CD4-positive, alpha-beta T cell treated with Interleukin-12 subunit alpha and Interleukin-12 subunit beta, for 1 hour (primary cell): ENCODE measurements around the gene PALMD.

ENCODE experiments used
- DNase-seq: peaks from one replicate; pipeline ENCODE4 v3.0.0-alpha.2; 2020

Gene PALMD

DNA sequence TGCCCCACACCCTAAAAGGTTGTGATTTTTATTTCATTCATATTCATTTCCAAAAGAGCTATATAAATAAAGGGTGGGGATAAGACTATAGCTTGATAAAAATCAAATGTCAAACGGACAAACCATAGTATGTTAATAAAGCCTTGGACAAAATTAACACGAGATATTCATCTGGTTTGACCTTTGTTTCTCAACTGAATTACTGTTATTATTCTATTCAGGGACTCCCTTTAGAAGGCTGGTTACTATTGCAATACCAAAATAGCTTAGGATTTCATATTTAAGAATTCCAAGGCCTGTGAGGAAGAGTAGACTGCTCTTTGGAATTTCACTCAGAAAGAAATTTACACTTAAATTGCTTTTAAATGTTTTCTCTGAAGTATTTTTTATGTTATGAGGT is 10.2 kb upstream of the PALMD start:
- DNase-seq = no peak

DNA sequence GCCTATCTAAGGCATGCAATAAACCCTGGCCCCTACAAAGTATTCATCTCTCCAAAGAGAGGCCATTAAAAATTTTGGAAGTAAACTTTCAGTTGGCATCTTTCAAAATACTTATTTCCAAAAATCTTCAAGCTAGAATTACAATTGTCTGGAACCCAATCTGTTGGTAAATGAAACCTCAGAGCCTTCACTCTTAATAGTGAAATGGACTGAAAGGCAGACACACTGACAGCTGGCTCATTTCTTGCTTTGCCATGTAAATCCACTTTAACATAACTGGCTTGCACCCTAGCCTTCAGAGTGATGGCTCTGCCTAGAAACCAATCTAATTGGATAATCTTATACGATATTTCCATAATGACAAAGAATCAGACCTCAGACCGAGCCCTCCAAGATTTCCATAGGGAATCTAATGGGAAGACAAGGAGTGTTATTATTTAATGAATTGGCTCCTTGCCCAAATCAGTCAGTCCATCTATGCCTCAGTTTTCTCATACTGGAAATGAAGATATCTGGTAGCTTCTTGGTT is 9.2 kb upstream of the PALMD start:
- DNase-seq = no peak

DNA sequence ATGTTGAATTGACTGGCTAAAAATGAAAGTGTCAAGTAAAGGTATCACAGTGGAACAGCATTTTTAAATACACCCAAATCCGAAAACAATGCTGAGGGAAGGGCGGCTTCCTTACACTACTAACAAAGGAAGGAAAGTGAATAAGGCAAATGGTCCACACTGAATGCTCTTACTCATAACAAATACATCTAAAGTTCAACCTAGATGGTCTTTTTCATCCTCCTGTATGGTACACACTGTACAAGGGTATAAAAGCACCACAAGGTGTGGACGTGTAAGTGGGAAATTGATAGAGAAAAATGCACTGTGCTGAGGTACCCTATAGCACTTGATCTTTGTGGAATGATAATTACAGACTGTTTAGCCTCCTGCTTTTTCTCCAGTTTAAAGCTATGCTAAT is 7.1 kb upstream of the PALMD start:
- DNase-seq = no peak

DNA sequence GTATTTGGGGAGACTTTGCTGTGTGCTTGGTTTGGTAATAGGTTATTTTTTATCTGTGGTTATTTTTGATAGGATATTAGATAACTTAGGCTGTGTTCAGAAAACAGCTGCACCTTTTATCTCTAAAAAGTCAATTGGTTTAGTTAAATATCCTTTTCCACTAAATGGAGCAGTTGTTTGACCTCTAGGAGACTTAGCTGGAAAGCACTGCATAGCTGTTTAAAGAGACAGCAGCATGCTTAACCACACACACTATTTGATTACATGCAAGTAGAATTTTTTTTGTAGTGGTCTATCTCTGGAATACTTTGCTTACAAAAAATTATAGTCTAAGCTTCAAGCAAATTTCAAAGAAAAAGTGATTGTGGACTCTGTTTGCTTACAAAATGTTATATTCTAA is 6.5 kb upstream of the PALMD start:
- no peak for DNase-seq

DNA sequence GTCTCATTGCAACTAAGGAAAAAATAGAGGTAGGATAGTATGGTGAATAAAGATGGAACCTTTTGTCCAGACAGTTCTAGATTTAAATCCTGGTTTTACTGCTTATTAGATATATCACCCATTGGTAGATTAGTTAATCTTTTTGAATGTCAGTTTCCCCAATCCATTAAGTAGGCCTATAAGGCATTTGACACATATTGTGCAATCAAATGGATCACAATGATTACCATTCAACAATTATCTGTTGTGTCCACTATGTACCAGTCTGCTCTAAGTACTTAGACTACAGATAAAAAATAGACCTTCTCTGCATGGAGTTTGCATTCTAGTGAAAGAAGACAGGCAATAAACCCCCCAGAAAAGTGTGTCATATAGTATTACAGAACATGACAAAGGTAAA is 6.0 kb upstream of the PALMD start:
- no peak for DNase-seq

DNA sequence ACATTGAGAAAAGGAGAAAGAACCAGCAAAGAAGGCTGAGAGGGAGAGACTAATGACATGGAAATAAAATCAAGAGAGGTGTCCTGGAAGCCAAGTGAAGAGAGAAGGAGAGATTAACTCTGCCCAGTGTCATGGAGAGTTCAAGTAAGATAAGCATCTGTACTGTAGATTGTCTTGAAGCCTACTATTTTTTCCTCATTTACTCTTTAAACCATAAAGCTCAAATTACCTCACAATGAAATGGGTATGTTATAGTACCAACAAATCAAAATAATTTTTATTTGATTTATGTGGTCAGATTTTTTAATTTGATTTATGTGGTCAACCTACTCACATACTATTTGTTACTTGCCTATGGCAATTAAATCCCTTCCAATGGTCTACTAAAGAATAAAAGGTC is 5.2 kb upstream of the PALMD start:
- DNase-seq = no peak

DNA sequence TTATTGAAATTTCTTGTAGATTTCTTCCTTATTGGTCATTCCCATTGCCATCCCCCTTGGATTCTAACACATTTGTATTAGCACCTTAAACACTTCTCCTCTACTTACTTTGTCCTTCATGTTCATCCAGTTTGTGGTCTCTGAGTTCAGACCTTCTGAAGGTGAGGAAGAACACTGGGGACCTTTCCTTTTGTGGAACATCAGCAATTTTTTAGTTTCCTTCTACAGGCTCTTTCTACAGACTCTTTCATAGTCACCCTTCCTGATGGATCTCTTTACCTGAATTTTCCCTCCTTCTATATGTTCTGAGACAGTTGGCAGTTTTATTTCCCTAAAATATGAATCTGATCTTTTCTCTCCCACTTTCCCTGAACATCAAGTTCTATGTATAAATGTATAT is 4.4 kb upstream of the PALMD start:
- DNase-seq = no peak

DNA sequence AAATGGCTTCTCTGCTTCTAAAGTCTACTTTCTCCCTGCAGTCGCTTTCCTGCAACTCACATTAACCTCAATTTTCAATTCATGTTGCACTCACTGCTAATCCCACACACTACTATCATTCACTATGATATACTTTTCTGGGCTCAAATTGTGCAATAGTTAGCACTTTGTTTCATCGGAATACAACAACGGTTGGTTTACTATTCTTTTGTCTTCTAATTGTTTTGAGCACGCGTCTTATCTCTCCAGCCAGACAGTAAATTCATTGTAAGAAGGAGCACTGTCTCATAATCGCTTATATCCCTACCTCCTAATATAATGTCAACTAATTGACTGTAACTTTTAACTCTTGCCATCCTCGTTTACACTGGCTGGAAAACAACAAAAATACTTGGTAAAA is 3.9 kb upstream of the PALMD start:
- DNase-seq = no peak

DNA sequence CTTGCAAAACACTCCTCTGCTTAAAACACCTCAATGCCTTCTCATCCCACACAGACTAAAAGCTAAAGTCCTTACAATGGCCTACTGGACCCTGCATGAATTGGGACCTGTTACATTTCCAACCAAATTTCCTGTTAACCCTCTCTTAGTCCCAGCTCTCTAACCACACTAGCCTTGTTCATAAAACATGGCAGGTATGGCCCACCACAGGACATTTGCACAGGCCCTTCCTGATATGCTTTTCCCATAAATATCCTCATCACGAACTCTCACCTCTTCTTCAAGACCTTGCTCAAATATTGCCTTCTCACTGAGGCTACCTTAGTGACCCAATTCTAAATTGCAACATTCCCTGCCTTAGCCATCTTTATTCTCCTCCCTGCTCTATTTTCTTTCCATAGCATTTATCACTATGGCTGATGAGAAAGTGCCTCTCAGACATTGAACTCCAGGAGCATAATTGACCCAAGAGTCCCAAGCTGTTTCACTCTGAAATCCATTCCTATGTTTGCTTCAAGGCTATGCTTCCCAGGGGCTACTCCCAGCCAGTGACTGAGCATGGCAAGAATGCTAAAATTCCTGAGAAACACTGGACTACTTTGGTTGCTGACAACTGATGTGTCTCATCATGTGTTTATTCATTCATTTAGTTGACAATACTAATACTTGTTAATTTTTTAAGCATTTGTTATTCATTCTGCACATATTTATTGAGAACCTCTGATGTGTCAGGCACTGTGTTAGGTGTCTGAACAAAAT is 2.7 kb upstream of the PALMD start:
- DNase-seq = no peak

DNA sequence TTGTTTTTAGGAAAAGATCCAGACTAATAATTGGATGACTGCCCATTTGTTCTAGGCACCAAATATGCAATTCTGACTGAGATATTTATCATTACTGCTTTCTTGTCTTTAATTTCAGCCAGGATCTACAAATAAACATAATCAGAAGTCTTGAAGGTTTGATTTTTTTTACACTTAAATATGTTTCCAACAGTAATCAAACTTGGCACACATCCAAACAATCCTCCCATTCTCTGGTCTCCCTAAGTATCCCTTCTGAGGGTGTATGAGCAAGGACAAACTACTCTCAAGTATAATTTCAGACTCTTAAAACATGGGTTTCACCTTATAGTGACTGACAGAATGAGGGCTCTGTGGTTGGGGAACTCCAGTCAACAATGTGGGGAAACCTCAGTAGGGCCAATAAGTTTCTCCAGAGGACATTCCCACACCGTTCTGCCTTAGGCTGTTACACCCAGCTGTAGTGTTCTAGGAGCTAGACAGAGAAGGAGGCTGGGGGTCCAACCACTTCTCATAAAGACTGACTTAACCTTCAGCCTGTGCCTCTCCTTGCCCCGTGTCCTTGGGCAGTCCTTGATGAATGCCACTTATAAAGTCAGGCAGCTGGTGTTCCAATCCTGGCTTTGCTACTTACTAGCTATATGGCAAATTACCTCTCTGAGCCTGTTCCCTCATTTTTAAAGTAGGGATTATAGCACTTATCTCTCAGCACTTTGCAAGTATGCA is 1.5 kb upstream of the PALMD start:
- no peak for DNase-seq

DNA sequence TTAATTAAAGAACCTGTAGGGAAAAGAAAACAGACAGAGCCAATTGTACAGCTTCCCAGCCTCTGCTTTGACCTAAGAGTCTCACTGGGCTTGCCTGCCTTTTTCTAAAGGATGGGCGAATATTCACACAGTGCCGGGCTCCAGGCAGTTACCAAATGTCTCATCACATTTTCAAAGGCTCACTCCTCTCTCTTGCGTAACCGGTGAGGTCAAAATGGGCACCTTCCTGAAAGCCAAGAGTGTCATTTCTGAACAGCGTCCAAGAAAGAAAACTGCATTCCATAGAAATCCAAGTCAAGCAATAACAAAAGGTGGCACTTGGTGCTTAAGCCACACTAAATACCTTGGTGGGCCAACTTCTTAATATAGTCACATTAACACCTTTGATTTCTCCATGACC is 710 bp upstream of the PALMD start:
- DNase-seq = no peak

DNA sequence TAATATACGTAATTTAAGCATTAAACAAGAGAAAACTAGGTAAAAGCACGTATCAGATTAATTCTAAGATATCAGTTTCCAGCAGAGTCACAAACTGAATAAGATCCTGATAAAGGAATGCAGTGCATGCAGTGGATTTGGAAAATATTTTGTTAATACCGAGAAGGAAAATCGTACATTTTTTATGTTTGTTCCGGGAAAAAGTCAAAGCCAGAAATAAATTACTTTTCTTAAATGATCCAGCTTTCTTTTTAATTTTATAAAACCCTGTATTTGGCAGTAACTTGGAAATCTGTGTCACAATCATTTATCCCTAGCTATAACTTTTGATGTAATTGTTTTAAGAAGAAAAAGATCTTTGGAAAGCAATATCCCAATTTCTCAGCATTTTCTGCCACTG is 955 bp downstream of the PALMD start:
- no peak for DNase-seq

DNA sequence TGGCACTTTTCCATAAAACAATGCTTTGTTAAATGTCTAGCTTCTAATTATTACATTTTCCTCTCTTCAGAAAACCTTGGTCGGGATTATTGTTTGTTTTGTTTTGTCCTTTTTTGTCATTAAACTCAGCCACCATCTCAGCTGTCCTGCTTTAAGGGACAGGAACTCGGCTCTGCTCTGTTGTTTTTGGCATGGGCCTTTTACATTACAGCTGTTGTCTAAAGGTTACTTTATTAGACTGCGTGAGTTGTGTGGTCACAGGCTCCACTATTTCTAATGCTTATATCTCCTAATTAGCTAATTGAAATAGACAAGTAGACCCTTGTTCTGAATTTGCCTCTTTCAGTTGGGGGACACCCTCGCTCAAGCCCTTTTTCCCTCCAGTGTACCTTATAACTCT is 1.6 kb downstream of the PALMD start:
- no peak for DNase-seq

DNA sequence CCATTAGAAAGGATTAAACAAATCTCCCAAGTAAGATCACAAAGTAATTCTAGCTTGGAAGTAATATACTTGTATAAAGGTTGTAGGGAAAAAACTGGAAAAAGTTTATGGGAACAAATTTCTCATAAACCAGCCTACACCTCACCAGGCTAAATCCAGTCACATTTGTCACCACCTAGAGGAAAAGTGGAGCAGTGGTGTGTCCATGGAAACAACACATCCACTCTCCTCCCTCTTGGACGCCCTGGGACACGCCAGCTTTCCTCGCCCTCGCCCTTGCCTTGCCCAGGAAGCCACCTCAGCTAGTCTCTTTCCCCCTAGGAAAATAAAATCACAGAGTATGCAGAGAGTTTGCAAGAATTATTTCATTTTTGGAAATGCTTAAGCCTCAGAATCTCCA is 2.2 kb downstream of the PALMD start:
- no peak for DNase-seq

DNA sequence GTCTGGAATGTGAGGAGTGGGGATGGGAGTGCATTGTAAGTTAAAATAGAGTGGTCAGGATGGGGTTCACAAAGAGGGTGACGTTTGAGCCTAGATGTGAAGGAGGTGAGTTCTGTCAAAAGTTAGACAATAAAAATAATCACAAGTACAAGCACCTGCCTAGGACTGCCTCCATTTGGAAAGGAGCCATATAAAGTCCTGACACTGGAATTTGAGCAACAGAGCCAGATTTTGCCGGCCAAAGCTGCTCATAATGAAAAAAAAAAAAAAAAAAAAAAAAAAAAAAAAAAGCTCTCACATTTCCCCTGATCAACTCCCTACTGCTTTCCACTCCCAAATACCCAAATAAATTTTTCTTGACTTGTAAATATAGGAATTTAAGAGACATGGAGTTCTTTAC is 4.1 kb downstream of the PALMD start:
- DNase-seq = no peak

DNA sequence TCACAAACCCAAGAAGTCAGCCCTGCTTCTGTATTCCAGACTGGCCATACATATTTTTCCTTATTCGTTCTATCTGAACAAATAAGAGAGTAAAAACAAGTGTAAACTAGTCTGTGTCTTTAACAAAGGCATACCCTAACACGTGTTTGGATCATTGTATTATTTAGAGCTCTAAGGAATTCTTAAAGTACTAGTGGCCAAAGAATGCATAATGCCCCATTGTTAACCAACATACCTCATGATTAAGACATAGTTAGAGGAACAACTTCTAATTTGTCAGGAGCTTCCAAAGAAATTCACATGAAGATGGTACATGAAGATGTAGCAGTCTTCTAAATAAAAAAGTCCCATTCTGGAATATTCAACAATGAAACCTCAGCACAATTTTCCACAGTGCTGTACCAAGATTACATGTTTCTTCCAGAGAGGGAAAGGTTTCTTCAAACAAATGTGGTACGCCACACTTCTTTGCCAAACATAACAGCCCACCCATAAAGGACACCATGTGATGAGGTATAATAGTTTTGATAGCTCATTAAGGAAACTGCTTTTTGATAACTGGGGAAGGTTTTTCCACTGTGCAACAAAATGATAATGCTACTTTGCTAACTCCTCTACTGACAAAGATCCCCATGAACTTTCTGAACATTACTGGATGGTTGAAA is 5.0 kb downstream of the PALMD start:
- no peak for DNase-seq

DNA sequence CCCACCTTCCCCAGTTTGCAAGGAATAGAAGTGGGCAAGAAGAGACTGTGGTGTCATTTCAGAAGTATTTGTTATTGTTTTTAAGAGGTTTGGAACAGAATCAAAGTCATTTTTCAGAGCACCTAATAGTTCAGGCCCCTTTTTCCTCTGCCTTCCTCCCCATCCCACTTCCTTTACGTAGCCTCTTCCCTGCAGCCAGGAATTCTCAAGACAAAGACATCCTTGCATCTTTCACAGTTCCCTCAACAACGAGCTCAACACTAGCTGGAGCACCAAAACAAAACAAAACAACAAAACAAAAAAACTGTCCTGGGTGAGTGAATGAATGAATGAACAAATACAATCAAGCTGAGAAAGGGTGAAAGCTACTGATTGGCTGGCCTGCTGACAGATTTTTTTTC is 7.0 kb downstream of the PALMD start:
- no peak for DNase-seq

DNA sequence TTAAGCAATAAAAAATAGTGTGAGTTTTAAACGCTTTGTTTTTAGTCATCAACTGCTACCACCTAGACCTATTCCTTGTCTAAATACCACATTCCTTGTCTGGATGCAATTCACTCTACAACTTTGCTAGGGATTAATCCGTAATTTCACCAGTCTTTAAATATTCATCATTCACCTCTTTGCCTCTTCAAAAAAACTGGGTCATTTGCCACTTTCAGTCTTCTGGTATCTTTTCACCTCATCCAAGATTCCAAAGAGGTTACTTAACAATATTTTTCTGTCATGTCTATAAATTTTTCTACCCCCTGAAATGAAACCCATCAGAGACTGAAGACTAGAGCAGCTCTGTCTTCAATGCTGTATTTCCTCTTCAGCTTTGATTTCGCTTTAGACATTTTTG is 9.5 kb downstream of the PALMD start:
- no peak for DNase-seq

DNA sequence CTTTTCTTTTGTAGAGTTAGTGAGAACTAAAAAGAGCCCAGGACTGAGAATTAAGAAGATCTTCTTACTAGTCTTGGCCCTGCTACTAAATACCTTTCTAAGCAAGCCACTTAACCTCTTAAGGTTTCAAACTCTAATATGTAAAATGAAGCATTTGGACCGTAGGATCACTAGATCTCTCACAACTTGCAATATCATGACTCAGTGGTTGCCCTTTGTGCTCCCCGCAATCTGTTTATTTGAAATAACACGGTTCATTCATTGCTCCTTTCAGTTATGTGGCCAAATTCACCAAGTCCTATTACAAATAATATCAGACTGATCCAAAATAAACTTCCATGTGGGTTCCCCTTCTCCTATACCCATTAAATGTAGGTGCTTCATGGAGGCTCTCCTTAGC is 10.8 kb downstream of the PALMD start:
- DNase-seq = no peak

DNA sequence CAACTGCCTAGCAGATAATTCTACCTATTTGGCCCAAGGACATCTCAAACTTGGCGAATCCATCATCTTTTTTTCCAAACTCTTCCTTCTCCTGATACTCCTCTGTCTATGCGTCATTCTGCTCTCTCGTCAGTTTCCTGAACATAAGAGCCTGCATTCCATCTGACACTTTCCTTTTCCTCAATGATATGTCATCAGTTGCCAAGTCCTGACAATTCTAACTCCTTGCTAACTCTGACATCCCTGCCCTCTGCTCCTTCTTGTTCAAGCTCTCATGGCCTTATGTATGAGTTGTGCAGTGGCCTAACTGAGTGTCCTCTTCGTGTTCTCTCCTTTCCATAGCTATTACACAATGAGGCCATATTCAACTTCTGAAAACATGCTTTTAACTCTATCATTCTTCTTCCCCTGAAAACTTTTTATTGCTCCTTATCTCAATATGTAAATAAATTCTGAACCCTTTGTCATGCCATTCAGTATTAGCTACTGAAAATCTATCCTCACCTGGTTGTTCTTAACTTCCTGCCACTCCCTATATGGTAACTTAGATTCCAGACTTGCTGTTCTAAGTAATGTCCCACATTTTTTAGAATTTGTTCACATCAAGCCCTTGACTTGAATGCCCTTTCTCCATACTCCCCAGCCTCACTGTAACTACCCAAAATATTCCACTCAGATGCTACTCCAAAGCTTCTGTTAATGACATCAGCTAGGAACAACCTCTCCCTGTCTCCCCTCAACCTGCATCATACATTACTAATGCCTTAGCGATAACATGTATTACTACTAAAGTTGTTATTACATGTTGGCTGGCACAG is 11.5 kb downstream of the PALMD start:
- no peak for DNase-seq

DNA sequence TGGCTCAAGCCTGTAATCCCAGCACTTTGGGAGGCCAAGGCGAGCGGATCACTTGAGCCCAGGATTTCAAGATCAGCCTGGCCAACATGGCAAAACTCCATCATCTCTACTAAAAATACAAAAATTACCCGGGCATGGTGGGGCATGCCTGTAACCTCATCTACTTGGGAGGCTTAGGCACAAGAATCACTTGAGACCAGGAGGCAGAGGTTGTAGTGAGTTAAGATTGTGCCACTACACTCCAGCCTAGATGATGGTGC is 12.0 kb downstream of the PALMD start:
- no peak for DNase-seq

DNA sequence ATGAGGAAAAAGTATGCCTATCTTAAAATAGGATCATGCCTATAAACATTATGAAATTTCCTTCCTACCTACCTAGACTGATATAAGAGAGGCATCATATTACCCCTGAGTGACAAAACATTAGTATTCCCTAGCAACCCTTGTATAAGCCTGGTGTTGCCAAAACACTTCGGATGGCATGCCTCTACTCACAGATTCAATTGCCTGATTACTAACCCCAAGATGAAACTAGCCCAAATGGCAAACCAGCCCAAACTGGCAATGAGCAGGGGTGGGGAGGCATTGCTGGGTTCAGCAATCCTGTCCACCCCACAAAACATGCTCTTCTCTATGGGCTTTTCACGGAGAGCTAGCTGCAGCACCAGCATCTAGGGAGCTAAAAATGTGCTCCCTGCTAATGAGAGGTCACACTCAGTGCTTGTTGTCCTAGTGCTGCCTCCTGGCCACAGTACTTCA is 13.9 kb downstream of the PALMD start:
- DNase-seq = no peak

DNA sequence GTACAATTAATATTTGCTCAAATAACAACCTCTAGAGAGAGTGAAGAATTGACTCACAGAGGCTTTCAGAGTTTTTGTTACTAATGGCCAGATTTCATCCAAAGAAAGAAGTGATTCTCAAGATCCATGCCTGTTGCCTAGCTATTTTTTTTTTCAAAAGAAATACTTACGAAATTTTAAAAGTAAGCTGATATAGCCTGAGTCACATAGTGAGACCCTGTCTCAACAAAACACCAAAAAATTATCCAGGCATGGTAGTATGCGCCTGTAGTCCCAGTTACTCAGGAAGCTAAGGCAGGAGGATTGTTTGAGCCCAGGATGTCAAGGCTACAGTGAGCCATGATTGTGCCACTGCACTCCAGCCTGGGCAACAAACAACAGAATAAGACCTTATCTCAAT is 14.6 kb downstream of the PALMD start:
- DNase-seq = no peak
